Measurements from ENCODE around the gene ATXN2L. TPM values are rescaled to one million over a fixed set of nuclear protein-coding genes. Genes with fewer than 3 reads are reported as not detected.
A peak's percentile ranks its signal among the peaks of the same experiment; 100 is the strongest.

ATXN2L gene
- total and polyA plus RNA-seq, 2 of the 4 experiments (the other 2 are of a cell fraction), result 12.9 to 58.8 TPM

DNA sequence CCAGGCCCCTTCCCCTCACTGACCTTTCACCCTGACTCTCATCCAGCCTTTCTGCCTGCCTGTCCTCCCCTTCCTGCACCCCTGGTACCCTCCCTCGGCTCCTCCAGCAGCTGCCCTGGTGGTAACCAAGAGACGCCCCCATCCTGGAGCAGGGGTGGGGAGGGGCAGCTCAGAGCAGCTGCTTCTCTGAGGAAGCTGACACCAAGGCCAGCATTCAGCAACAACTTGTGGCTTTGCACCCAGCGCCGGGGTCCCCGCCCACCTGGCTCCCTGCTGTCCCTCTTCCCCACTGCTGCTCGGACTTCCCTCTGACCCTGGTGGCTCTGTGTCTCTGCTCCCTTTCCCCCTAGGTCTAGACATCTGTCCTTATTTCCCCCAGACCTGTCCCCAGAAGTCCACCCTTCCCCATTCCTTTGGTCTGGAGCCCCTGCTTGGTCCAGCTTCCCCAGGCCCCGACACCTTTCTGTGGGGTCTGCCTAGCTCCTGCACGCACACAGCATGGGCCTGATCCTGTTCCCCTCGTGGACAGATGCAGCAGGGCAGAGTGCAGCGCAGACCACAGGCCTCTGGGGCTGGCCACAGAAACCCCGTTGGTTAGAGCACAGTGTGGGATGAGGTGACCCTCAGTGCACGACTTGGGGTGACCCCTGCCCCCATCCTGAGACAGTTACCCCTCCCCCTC is 54.3 kb downstream of the ATXN2L start:
- DNase-seq, result no peak
- ChIA-PET CTCF (no interaction called here), POLR2A (ENCODE audit: unreplicated experiment) (no interaction called here)
- peaks cover 7% of the 10 kb centered on the region; the same call in 1 of the 2 replicates for H3K4me1 ChIP-seq (ENCODE audit: control insufficient read depth, insufficient read depth, low read length)
- H4K20me1 ChIP-seq (ENCODE audit: insufficient read depth, low read length), result no peaks in the 10 kb centered on the region
- no peak overlapping the region for H3K4me2 ChIP-seq (ENCODE audit: low read depth, low read length)
- H3K27ac ChIP-seq (ENCODE audit: insufficient read depth, low read length), result no peak overlapping the region
- H2BK15ac ChIP-seq (ENCODE audit: low read depth, low read length), result no peak overlapping the region
- no peaks in the 10 kb centered on the region for H3K27me3 ChIP-seq (ENCODE audit: control insufficient read depth, insufficient read depth, low read length)
- peaks cover 19% of the 10 kb centered on the region for H3K36me3 ChIP-seq (ENCODE audit: control insufficient read depth, insufficient read depth, low read length)
- no peak overlapping the region for H4K91ac ChIP-seq (ENCODE audit: insufficient read depth, low read depth, low read length)
- H2BK5ac ChIP-seq (ENCODE audit: low read depth, low read length, poor library complexity, severe bottlenecking), result no peak overlapping the region
- H3K56ac ChIP-seq (ENCODE audit: extremely low read depth, insufficient read depth, low read length), result no peak overlapping the region
- in situ Hi-C loops (cut with MboI; ENCODE audit: low sequenced_read_pairs), result loop anchor here (5.0 kb wide), 1 partner anchor 45 kb away; no protein-coding TSS in a partner anchor
- TF ChIP-seq POLR2A (IDR thresholded peaks at IDR 0.05; ENCODE audit: low read depth, low read length) (no peak), MAFK (IDR thresholded peaks at IDR 0.05; ENCODE audit: low read depth, low read length) (no peak), NFE2L2 (IDR thresholded peaks at IDR 0.05; ENCODE audit: low read depth, low read length) (no peak), MAZ (IDR thresholded peaks at IDR 0.05; ENCODE audit: borderline replicate concordance, low read depth, low read length) (no peak), CHD1 (IDR thresholded peaks at IDR 0.05; ENCODE audit: low read depth, low read length) (no peak), RAD21 (IDR thresholded peaks at IDR 0.05; ENCODE audit: low read length) (no peak), SMC3 (IDR thresholded peaks at IDR 0.05; ENCODE audit: low read depth, low read length) (no peak), RCOR1 (IDR thresholded peaks at IDR 0.05; ENCODE audit: insufficient replicate concordance, low read length) (no peak), MXI1 (IDR thresholded peaks at IDR 0.05; ENCODE audit: borderline replicate concordance, low read depth, low read length) (no peak), RFX5 (IDR thresholded peaks at IDR 0.05; ENCODE audit: low read depth, low read length) (no peak), CEBPB (IDR thresholded peaks at IDR 0.05; ENCODE audit: low read depth, low read length) (no peak), FOS (IDR thresholded peaks at IDR 0.05; ENCODE audit: low read depth, low read length) (no peak)
- TF ChIP-seq, protein P1, sequence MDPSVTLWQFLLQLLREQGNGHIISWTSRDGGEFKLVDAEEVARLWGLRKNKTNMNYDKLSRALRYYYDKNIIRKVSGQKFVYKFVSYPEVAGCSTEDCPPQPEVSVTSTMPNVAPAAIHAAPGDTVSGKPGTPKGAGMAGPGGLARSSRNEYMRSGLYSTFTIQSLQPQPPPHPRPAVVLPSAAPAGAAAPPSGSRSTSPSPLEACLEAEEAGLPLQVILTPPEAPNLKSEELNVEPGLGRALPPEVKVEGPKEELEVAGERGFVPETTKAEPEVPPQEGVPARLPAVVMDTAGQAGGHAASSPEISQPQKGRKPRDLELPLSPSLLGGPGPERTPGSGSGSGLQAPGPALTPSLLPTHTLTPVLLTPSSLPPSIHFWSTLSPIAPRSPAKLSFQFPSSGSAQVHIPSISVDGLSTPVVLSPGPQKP (IDR thresholded peaks at IDR 0.05; ENCODE audit: borderline replicate concordance, low read depth, low read length), result no peak
- TF ChIP-seq, protein P2, sequence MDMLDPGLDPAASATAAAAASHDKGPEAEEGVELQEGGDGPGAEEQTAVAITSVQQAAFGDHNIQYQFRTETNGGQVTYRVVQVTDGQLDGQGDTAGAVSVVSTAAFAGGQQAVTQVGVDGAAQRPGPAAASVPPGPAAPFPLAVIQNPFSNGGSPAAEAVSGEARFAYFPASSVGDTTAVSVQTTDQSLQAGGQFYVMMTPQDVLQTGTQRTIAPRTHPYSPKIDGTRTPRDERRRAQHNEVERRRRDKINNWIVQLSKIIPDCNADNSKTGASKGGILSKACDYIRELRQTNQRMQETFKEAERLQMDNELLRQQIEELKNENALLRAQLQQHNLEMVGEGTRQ (IDR thresholded peaks at IDR 0.05; ENCODE audit: low read depth, low read length), result no peak
- TF ChIP-seq, protein P3, sequence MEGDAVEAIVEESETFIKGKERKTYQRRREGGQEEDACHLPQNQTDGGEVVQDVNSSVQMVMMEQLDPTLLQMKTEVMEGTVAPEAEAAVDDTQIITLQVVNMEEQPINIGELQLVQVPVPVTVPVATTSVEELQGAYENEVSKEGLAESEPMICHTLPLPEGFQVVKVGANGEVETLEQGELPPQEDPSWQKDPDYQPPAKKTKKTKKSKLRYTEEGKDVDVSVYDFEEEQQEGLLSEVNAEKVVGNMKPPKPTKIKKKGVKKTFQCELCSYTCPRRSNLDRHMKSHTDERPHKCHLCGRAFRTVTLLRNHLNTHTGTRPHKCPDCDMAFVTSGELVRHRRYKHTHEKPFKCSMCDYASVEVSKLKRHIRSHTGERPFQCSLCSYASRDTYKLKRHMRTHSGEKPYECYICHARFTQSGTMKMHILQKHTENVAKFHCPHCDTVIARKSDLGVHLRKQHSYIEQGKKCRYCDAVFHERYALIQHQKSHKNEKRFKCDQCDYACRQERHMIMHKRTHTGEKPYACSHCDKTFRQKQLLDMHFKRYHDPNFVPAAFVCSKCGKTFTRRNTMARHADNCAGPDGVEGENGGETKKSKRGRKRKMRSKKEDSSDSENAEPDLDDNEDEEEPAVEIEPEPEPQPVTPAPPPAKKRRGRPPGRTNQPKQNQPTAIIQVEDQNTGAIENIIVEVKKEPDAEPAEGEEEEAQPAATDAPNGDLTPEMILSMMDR (conservative IDR thresholded peaks at IDR 0.05; ENCODE audit: low read depth, low read length), result no peak
- no peak overlapping the region for H2BK20ac ChIP-seq (ENCODE audit: low read depth, low read length)
- no TSS peak for BruUV-seq (replicated peaks)
- H2AK5ac ChIP-seq (ENCODE audit: low read depth, low read length), result no peak overlapping the region
- H4K8ac ChIP-seq (ENCODE audit: low read depth in 2 of 2, low read length in 2 of 2), result no peak overlapping the region
- H3K23ac ChIP-seq (ENCODE audit: low read depth, low read length), result no peak overlapping the region
- no peak overlapping the region for H3K9ac ChIP-seq (ENCODE audit: low read depth, low read length)
- H3K4ac ChIP-seq (ENCODE audit: low read depth, low read length), result no peak overlapping the region
- H3K14ac ChIP-seq (replicated peaks; ENCODE audit: low read depth, low read length), result no peak overlapping the region
- H2AK9ac ChIP-seq (replicated peaks; ENCODE audit: low read depth, low read length, poor library complexity), result peak overlapping the region; percentile 81
- peaks cover 7% of the 10 kb centered on the region; the same call in 1 of the 2 replicates for H3K9me1 ChIP-seq (ENCODE audit: insufficient read depth, low read length)
- H3K18ac ChIP-seq (ENCODE audit: low read depth, low read length), result no peak overlapping the region
- peaks cover 4 to 20% of the 10 kb centered on the region in 2 experiments; a peak in 2 of 4 replicates for H3K79me1 ChIP-seq (ENCODE audit: low read depth in 1 of 2, low read length in 2 of 2)
- no peaks in the 10 kb centered on the region for H3K9me3 ChIP-seq (ENCODE audit: control insufficient read depth, insufficient read depth, low read length)
- intact Hi-C loops (cut with micrococcal nuclease), result no loop called here
- no peak overlapping the region for H4K5ac ChIP-seq (ENCODE audit: low read depth, low read length)
- no peak for ATAC-seq (ENCODE audit: low read depth)
- H2BK120ac ChIP-seq (ENCODE audit: low read depth, low read length), result no peak overlapping the region
- dilution Hi-C loops (cut with HindIII; ENCODE audit: low sequenced_read_pairs, unreplicated experiment), result no loop called here
- H2AFZ ChIP-seq (replicated peaks; ENCODE audit: low read length, poor library complexity), result no peak overlapping the region
- WGBS, 2 experiments (ENCODE audit: extremely low coverage in 2 of 2, insufficient read length in 1 of 2), result 40% methylated on average over 1 of the region's 12 CpGs; no CpG with 5 or more reads in 1 of the 2 experiments
- H3K4me3 ChIP-seq (ENCODE audit: insufficient read depth, low read depth, low read length), result no peak overlapping the region

Measured in IMR-90 (cell line).